ENCODE measurements around the gene CABS1. TPM values are rescaled to one million over a fixed set of nuclear protein-coding genes. Genes with fewer than 3 reads are reported as not detected.

Gene CABS1
- total RNA-seq, 1 donor from 2014 or later, result not detected

DNA sequence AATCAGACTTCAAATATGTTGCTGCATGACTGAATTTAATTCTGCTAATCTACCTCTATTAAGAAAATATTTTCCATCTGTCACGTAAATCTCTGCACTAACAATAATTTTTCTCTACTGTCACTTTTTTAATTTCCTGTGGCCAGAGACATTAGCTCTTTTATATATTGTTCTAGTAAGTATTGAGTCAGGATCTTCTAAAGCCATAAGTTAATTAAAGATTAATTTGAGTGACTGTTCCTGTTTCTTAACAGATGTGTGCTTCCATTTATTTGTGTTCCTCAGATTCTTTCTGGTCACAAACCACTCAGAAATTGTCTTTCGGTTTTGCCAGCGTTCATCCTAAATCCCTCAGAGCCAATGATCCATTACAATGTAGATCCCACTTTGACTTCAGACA is 45.8 kb downstream of the CABS1 start:
- DNase-seq (ENCODE audit: low read depth, low spot score), result no peak
- Mint-ChIP-seq H3K27ac (ENCODE audit: unreplicated experiment) (no peak overlapping the region), H3K9me3 (no peaks in the 10 kb centered on the region), H3K4me3 (no peak overlapping the region), H3K4me1 (no peaks in the 10 kb centered on the region), H3K36me3 (ENCODE audit: low read depth) (no peaks in the 10 kb centered on the region), H3K27me3 (ENCODE audit: low read depth) (no peaks in the 10 kb centered on the region)
- TF ChIP-seq, protein P1, sequence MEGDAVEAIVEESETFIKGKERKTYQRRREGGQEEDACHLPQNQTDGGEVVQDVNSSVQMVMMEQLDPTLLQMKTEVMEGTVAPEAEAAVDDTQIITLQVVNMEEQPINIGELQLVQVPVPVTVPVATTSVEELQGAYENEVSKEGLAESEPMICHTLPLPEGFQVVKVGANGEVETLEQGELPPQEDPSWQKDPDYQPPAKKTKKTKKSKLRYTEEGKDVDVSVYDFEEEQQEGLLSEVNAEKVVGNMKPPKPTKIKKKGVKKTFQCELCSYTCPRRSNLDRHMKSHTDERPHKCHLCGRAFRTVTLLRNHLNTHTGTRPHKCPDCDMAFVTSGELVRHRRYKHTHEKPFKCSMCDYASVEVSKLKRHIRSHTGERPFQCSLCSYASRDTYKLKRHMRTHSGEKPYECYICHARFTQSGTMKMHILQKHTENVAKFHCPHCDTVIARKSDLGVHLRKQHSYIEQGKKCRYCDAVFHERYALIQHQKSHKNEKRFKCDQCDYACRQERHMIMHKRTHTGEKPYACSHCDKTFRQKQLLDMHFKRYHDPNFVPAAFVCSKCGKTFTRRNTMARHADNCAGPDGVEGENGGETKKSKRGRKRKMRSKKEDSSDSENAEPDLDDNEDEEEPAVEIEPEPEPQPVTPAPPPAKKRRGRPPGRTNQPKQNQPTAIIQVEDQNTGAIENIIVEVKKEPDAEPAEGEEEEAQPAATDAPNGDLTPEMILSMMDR (conservative IDR thresholded peaks at IDR 0.05), result no peak

DNA sequence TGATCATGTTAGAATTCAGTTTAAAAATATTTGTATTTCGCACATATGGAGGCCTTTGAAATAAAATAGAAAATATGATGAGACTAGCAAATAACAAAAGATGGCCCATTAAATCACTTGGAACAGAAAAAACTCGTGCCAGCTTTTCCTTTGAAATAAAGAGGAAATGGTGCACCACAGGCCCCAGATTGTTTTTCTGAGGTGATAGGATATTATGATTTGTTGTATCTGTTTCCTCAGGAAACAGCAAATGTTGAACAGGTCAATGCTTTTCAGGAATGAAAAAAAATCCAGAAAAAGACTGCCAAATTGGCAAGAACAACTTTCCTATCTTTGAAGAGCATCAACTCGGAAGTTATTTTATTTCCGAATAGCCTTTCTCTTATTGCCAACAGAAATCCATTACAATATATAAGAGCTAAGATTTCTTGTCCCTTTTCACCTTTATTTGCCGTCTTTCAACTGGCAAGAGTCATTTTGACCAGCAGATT is 48.0 kb downstream of the CABS1 start, which contains the start of gene SMR3B:
SMR3B (plus strand) TSS at position 441 of the 491 bp plus-strand sequence. CDS start 1,380 bp downstream, outside the sequence.
- Mint-ChIP-seq H3K4me3 (no peak within 1 kb of the TSS), H3K27me3 (ENCODE audit: low read depth) (no peaks in the 10 kb centered on the region), H3K27ac (ENCODE audit: unreplicated experiment) (no peak within 1 kb of the TSS), H3K4me1 (no peaks in the 10 kb centered on the region), H3K9me3 (no peaks in the 10 kb centered on the region), H3K36me3 (ENCODE audit: low read depth) (no peaks in the 10 kb centered on the region)
- TF ChIP-seq, protein P1 (conservative IDR thresholded peaks at IDR 0.05), result no peak
- no peak for DNase-seq (ENCODE audit: low read depth, low spot score)

Other genes starting within 250 kb of the CABS1 start
- not detected in 2 replicates for gene PRR27, start 180.7 kb upstream of the CABS1 start, total RNA-seq
- gene ODAM, start 139.3 kb upstream of the CABS1 start, total RNA-seq, result not detected in 2 replicates
- not detected in 2 replicates for gene FDCSP, start 108.9 kb upstream of the CABS1 start, total RNA-seq
- gene CSN3, start 92.4 kb upstream of the CABS1 start, total RNA-seq, result not detected in 2 replicates
- gene SMR3A, start 25.8 kb downstream of the CABS1 start, total RNA-seq, result not detected in 2 replicates
- not detected in 2 replicates for gene SMR3B, start 48.1 kb downstream of the CABS1 start, total RNA-seq
- gene OPRPN, start 63.0 kb downstream of the CABS1 start, total RNA-seq, result not detected in 2 replicates
- not detected in 2 replicates for gene MUC7, start 137.2 kb downstream of the CABS1 start, total RNA-seq
- not detected in 2 replicates for gene AMTN, start 183.6 kb downstream of the CABS1 start, total RNA-seq

Measured in neural crest cell (in vitro differentiated cells).